ENCODE measurements around the gene PDE1A.

DNA sequence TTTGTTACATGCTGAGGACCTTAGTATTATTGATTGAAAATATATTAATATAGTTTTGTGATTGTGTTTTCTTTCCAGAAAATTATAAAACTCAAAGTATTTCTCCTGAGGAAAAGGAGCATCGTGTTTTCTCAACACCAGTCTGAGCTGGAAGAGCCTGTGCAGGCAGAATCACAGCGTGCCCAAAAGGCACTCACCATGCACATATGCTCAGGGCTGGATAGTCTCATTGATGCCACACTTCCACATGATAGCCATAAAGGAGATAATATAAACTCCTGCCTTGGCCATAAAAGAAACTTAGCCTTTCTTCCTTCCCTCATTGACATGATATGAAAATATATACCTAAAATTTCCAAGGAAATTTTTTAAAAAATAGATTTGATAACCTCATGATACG is 4.0 kb downstream of the PDE1A start:
- TF ChIP-seq POLR2A (IDR thresholded peaks at IDR 0.05): no peak
- TF ChIP-seq, protein P1, sequence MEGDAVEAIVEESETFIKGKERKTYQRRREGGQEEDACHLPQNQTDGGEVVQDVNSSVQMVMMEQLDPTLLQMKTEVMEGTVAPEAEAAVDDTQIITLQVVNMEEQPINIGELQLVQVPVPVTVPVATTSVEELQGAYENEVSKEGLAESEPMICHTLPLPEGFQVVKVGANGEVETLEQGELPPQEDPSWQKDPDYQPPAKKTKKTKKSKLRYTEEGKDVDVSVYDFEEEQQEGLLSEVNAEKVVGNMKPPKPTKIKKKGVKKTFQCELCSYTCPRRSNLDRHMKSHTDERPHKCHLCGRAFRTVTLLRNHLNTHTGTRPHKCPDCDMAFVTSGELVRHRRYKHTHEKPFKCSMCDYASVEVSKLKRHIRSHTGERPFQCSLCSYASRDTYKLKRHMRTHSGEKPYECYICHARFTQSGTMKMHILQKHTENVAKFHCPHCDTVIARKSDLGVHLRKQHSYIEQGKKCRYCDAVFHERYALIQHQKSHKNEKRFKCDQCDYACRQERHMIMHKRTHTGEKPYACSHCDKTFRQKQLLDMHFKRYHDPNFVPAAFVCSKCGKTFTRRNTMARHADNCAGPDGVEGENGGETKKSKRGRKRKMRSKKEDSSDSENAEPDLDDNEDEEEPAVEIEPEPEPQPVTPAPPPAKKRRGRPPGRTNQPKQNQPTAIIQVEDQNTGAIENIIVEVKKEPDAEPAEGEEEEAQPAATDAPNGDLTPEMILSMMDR (IDR thresholded peaks at IDR 0.05): no peak
- no peak for TF ChIP-seq POLR2AphosphoS5 (IDR thresholded peaks at IDR 0.05)

Measured in breast epithelium (tissue), 3 donors.